Measurements from ENCODE around the gene SORCS2.

DNA sequence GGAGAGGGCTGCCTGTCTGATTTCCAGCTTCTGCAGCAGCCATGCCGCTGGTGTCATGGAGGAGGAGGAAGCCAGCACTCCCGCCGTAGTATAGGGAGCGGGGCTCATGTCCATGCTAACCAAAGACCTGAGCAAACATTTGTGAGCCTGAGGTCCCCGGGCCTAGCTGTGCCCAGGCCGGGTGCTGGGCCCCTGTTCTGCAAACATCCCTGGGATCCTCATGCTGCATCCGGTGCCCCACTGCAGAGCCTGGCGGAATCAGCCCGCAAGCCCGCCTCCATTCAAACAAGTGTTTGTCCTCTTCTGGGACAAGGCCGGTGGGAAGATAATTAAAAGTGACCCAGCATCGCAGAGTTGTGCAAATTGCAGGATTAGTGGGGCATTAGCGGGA is 106.3 kb downstream of the SORCS2 start:
- TF ChIP-seq, protein P1, sequence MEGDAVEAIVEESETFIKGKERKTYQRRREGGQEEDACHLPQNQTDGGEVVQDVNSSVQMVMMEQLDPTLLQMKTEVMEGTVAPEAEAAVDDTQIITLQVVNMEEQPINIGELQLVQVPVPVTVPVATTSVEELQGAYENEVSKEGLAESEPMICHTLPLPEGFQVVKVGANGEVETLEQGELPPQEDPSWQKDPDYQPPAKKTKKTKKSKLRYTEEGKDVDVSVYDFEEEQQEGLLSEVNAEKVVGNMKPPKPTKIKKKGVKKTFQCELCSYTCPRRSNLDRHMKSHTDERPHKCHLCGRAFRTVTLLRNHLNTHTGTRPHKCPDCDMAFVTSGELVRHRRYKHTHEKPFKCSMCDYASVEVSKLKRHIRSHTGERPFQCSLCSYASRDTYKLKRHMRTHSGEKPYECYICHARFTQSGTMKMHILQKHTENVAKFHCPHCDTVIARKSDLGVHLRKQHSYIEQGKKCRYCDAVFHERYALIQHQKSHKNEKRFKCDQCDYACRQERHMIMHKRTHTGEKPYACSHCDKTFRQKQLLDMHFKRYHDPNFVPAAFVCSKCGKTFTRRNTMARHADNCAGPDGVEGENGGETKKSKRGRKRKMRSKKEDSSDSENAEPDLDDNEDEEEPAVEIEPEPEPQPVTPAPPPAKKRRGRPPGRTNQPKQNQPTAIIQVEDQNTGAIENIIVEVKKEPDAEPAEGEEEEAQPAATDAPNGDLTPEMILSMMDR (IDR thresholded peaks at IDR 0.05), result no peak
- no peak for TF ChIP-seq POLR2A (IDR thresholded peaks at IDR 0.05)

All from right lobe of liver (tissue), 4 donors.